GM12892 (cell line): ENCODE results near the gene SV2C.
A peak's percentile ranks its signal among the peaks of the same experiment; 100 is the strongest.
"Not testable (repeated sequence)": the region's sequence is repeated elsewhere in the genome, so short reads cannot be mapped to it uniquely, and the experiment has no call there.

Source experiments
- DNase-seq: peaks from one replicate; pipeline ENCODE4 v3.0.0; 2011; ENCODE audit not compliant: insufficient read length
- FAIRE-seq: peaks from 2 replicates; lab custom pipeline; 2011; peaks lifted over from hg19 to GRCh38; lab: Jason Lieb, UNC
- POLR2A ChIP-seq: IDR thresholded peaks from 2 replicates; pipeline ENCODE4 v1.6.1; 2011; ENCODE audit warnings: low read depth, low read length, control low read depth
- POLR2AphosphoS5 ChIP-seq: IDR thresholded peaks from 2 replicates; pipeline ENCODE4 v1.6.1; 2011; ENCODE audit warnings: low read depth, low read length, control low read depth
- TAF1 ChIP-seq: IDR thresholded peaks from 2 replicates; pipeline ENCODE4 v1.6.1; 2011; ENCODE audit warnings: low read depth, mild to moderate bottlenecking, control low read depth, low read length, borderline replicate concordance

Gene SV2C

DNA sequence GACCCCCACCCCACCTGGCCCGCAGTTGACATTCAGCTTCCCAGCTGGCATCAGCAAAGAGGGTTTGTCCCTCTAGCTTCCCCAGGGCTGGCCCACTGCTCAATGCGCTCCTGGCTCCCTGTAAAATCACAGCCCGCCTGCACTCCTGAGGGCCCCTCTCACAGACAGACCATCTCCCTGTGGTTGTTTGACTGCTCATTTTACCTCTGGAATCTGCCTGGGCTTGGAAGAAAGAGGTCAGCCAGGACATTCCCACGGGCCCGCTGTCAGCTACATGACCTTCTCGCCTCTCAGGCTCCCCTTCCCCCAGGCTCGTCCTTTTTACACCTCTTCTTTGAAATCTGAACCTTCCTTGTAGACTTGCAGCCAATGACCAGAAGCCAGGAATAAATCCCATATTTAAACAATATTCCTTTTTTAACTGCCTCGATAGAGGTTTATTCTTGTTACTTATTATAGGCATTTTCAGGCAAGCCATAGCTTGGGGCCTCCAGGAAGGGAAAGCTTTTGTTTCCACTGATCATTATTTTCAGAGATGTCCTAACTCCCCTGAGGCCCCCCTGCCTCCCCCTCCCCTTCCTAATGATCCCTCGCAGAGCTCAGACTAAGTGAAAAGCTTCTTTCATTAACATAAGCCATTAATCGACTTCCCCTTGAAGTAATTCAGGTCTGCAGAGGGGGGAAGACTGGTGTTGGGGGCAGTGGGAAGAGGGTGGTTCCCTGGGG, 243.6 kb downstream of the SV2C start:
- FAIRE-seq (no peak), DNase-seq (no peak)
- TF ChIP-seq POLR2AphosphoS5 (no peak), TAF1 (no peak), POLR2A (no peak)

DNA sequence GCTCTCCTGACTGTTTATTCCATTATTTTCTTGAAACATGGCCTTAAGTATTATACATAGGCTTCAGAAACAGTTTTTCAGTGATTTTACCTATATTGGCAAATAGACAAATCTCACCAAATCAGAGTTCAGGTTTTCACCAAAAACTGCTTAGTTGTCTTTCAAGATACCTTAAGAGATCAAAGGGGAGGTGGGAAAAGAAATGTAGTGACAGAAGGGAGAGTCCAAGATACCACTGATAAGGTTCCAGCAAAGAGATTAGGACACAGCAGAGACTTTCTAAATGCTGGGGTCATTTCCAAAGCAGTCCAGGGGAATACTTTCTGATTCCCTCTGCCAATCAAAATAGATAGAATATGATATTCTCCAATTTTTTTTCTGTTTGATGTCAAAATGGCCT, 246.2 kb downstream of the SV2C start:
- TF ChIP-seq TAF1 (no peak), POLR2A (no peak)
- FAIRE-seq (no peak), DNase-seq (no peak)

GRCh38 chr5:76331126-76331525, 247.9 kb downstream of the SV2C start:
- DNase-seq (no peak), FAIRE-seq (no peak)
- TF ChIP-seq TAF1 (no peak), POLR2AphosphoS5 (no peak), POLR2A (no peak)

DNA sequence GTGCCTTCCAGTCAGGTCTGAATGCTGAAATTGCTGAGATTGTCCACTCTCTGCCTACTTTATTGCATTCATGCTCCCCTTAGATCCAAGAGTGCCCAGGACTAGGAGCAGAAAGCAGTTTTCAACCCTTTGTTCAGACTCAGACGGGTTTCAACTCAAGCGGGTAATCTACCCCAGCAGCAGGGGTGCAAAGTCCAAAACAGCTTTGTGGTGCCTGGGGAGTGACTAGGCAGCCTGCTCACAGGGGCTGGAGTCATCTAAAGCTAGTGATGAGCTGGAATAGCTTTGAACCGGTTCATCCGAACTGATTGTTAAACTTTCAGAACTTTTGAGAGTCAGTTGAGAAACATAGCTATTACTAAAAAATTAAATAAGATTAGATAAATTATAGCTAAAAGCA, 248.9 kb downstream of the SV2C start:
- TF ChIP-seq POLR2AphosphoS5, result no peak
- TF ChIP-seq TAF1, result no peak
- no peak for TF ChIP-seq POLR2A
- no peak for FAIRE-seq
- no peak for DNase-seq

GRCh38 chr5:76332611-76333205, 249.5 kb downstream of the SV2C start:
- TF ChIP-seq TAF1 (no peak), POLR2A (no peak), POLR2AphosphoS5 (no peak)
- DNase-seq (no peak), FAIRE-seq (no peak)

GRCh38 chr5:76333571-76333970, 250.4 kb downstream of the SV2C start:
- FAIRE-seq, result no peak
- TF ChIP-seq POLR2A (no peak), TAF1 (no peak), POLR2AphosphoS5 (no peak)
- no peak for DNase-seq

- no peak for TF ChIP-seq POLR2A
- TF ChIP-seq TAF1, result no peak
- no peak for TF ChIP-seq POLR2AphosphoS5
- DNase-seq (no peak), FAIRE-seq (no peak)
Observed at GRCh38 chr5:76334574-76334973, 251.4 kb downstream of the SV2C start.

- not testable (repeated sequence) for DNase-seq, FAIRE-seq
Observed at GRCh38 chr5:76335451-76335850, 252.3 kb downstream of the SV2C start.

GRCh38 chr5:76336253-76336809, 253.1 kb downstream of the SV2C start:
- DNase-seq, FAIRE-seq: not testable (repeated sequence)

- TF ChIP-seq POLR2AphosphoS5, result no peak
- no peak for TF ChIP-seq TAF1
- TF ChIP-seq POLR2A, result no peak
- peak; percentile 79 for FAIRE-seq
- peak; percentile 23 for DNase-seq
Observed at GRCh38 chr5:76337953-76338451, 254.8 kb downstream of the SV2C start.

GRCh38 chr5:76339919-76340318, 256.7 kb downstream of the SV2C start:
- TF ChIP-seq POLR2AphosphoS5, result no peak
- TF ChIP-seq TAF1, result no peak
- no peak for TF ChIP-seq POLR2A
- DNase-seq, result no peak
- FAIRE-seq, result no peak

DNA sequence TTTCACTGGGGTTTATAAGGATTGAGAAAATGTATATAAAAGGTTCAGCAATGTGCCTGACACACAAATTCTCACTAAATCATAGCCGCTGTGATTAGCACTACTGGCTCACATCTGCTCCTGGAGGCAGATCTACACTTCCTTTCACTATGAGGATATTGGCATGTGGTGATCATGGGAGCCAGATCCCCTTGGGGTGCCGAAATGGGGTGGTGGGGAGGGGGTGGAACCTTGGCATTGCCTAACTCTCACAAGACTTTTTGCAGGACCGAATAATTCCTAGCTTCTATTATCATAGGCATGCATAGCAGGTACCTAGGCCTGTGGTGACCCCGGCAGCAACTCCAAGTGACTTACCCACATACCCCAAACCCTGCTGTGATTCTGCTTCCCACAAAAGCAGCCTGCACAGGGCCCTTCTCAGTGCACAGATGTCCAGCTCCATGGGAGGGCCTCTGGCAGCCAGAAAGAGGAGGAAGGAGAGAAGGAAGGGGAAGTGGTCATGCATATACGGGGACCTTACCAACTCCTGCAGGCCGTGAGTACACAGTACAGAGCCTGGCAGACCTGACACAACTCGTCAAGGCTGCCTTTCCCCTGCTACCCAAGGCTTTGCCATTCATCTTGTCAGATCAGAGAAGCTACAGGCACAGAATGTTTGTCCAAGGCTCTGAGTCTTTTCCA, 258.6 kb downstream of the SV2C start:
- DNase-seq (no peak), FAIRE-seq (no peak)
- no peak for TF ChIP-seq TAF1
- TF ChIP-seq POLR2A, result no peak
- TF ChIP-seq POLR2AphosphoS5, result no peak
